WTC11 (cell line): ENCODE results near the gene ACTA1. TPM values are rescaled to one million over a fixed set of nuclear protein-coding genes. Genes with fewer than 3 reads are reported as not detected.

Source experiments
- ATAC-seq: fragments of 200-7000 bp; cut with Tn5 transposase; 2 replicates; pipeline ENCODE4 v1.10.0; 2021; ENCODE audit warnings: mild to moderate bottlenecking, moderate library complexity
- CTCF ChIA-PET: fragments of 300-600 bp; sonication (Branson Sonifier 250); formaldehyde crosslinking; loops from one replicate; lab custom pipeline; 2021; ENCODE audit warnings: antibody characterized with exemption; lab: Charles Lee
- POLR2A ChIA-PET: fragments of 350-600 bp; sonication (Branson Sonifier 250); formaldehyde crosslinking; loops from one replicate; lab custom pipeline; 2021; ENCODE audit warnings: antibody characterized with exemption; lab: Charles Lee
- DNase-seq: peaks from one replicate; pipeline ENCODE4 v3.0.0; 2021; ENCODE audit warnings: low spot score
- H3K27ac Mint-ChIP-seq: 2 replicates; pipeline ENCODE4 v1.8.0; 2021; ENCODE audit warnings: mixed read lengths
- H3K27me3 Mint-ChIP-seq: 2 replicates; pipeline ENCODE4 v1.8.0; 2021; ENCODE audit warnings: low read depth, mild to moderate bottlenecking, moderate library complexity, mixed read lengths
- H3K36me3 Mint-ChIP-seq: 2 replicates; pipeline ENCODE4 v1.8.0; 2021; ENCODE audit warnings: mixed read lengths
- H3K4me1 Mint-ChIP-seq: 2 replicates; pipeline ENCODE4 v1.8.0; 2022; ENCODE audit warnings: mixed read lengths
- H3K4me3 Mint-ChIP-seq: 2 replicates; pipeline ENCODE4 v1.8.0; 2021; ENCODE audit warnings: mild to moderate bottlenecking, moderate library complexity, mixed read lengths
- H3K9me3 Mint-ChIP-seq: 2 replicates; pipeline ENCODE4 v1.8.0; 2021; ENCODE audit warnings: mixed read lengths
- CBFB ChIP-seq: sonication (generic); formaldehyde crosslinking; IDR thresholded peaks from 2 replicates; pipeline ENCODE4 v1.8.1; 2022; ENCODE audit warnings: mild to moderate bottlenecking, low read depth, missing genetic modification reagents
- FOXJ3 ChIP-seq: sonication (generic); formaldehyde crosslinking; IDR thresholded peaks from 2 replicates; pipeline ENCODE4 v1.9.0; 2021; ENCODE audit warnings: missing genetic modification reagents, mild to moderate bottlenecking, borderline replicate concordance
- FOXK1 ChIP-seq: sonication (generic); formaldehyde crosslinking; IDR thresholded peaks from 2 replicates; pipeline ENCODE4 v1.8.0; 2022; ENCODE audit warnings: mild to moderate bottlenecking, moderate library complexity, missing genetic modification reagents
- HMGA2 ChIP-seq: fragments of 250-450 bp; sonication (Bioruptor Pico); IDR thresholded peaks from 2 replicates; pipeline ENCODE4 v1.4.0; 2021; ENCODE audit warnings: mild to moderate bottlenecking, moderate library complexity
- NFATC4 ChIP-seq: fragments of 250-450 bp; sonication (Bioruptor Pico); IDR thresholded peaks from 2 replicates; pipeline ENCODE4 v1.9.0; 2021; ENCODE audit warnings: mild to moderate bottlenecking
- NFYB ChIP-seq: sonication (generic); formaldehyde crosslinking; conservative IDR thresholded peaks from 2 replicates; pipeline ENCODE4 v1.8.0; 2022; ENCODE audit warnings: low read depth, missing genetic modification reagents
- NR1H2 ChIP-seq: sonication (generic); formaldehyde crosslinking; IDR thresholded peaks from 2 replicates; pipeline ENCODE4 v1.9.0; 2021; ENCODE audit warnings: mild to moderate bottlenecking, moderate library complexity, missing genetic modification reagents
- RORB ChIP-seq: fragments of 250-450 bp; sonication (Bioruptor Pico); IDR thresholded peaks from 2 replicates; pipeline ENCODE4 v1.9.0; 2021; ENCODE audit warnings: mild to moderate bottlenecking
- SMAD4 ChIP-seq: sonication (generic); formaldehyde crosslinking; IDR thresholded peaks from 2 replicates; pipeline ENCODE4 v1.8.0; 2022; ENCODE audit warnings: mild to moderate bottlenecking, missing genetic modification reagents
- TEAD4 ChIP-seq: sonication (generic); formaldehyde crosslinking; IDR thresholded peaks from 2 replicates; pipeline ENCODE4 v1.8.0; 2022; ENCODE audit warnings: mild to moderate bottlenecking, missing genetic modification reagents
- ZBTB21 ChIP-seq: sonication (generic); formaldehyde crosslinking; IDR thresholded peaks from 2 replicates; pipeline ENCODE4 v1.8.1; 2023; ENCODE audit warnings: mild to moderate bottlenecking, missing genetic modification reagents, borderline replicate concordance
- ZNF138 ChIP-seq: sonication (generic); formaldehyde crosslinking; conservative IDR thresholded peaks from 2 replicates; pipeline ENCODE4 v1.8.1; 2022; ENCODE audit warnings: mild to moderate bottlenecking, moderate library complexity, missing genetic modification reagents
- ZNF317 ChIP-seq: sonication (generic); formaldehyde crosslinking; IDR thresholded peaks from 2 replicates; pipeline ENCODE4 v1.8.1; 2023; ENCODE audit warnings: low read depth, mild to moderate bottlenecking, moderate library complexity, missing genetic modification reagents, borderline replicate concordance
- ZNF671 ChIP-seq: fragments of 250-450 bp; sonication (Bioruptor Pico); IDR thresholded peaks from 2 replicates; pipeline ENCODE4 v1.8.0; 2021; ENCODE audit warnings: mild to moderate bottlenecking
- total RNA-seq: library from RNA; stranded (reverse); gene quantifications from 3 replicates; pipeline ENCODE4 v1.2.3, GENCODE V29; 2021
- TF ChIP-seq, protein P1 (sequence below): fragments of 250-450 bp; sonication (Bioruptor Pico); IDR thresholded peaks from 2 replicates; pipeline ENCODE4 v1.9.0; 2021; ENCODE audit warnings: moderate library complexity, mild to moderate bottlenecking, inconsistent platforms, borderline replicate concordance
- TF ChIP-seq, protein P2 (sequence below): sonication (generic); formaldehyde crosslinking; IDR thresholded peaks from 2 replicates; pipeline ENCODE4 v1.8.1; 2023; ENCODE audit warnings: mild to moderate bottlenecking, missing genetic modification reagents, moderate library complexity
- TF ChIP-seq, protein P3 (sequence below): sonication (generic); formaldehyde crosslinking; IDR thresholded peaks from 2 replicates; pipeline ENCODE4 v1.8.1; 2023; ENCODE audit warnings: mild to moderate bottlenecking, missing genetic modification reagents, moderate library complexity
- TF ChIP-seq, protein P4 (sequence below): sonication (generic); formaldehyde crosslinking; IDR thresholded peaks from 2 replicates; pipeline ENCODE4 v1.8.0; 2023; ENCODE audit warnings: mild to moderate bottlenecking, missing genetic modification reagents
- TF ChIP-seq, protein P5 (sequence below): fragments of 250-450 bp; sonication (Bioruptor Pico); conservative IDR thresholded peaks from 2 replicates; pipeline ENCODE4 v1.9.0; 2021; ENCODE audit warnings: mild to moderate bottlenecking
- TF ChIP-seq, protein P6 (sequence below): sonication (generic); formaldehyde crosslinking; IDR thresholded peaks from 2 replicates; pipeline ENCODE4 v1.8.0; 2022; ENCODE audit warnings: mild to moderate bottlenecking, missing genetic modification reagents
- TF ChIP-seq, protein P7 (sequence below): sonication (generic); formaldehyde crosslinking; IDR thresholded peaks from 2 replicates; pipeline ENCODE4 v1.8.0; 2022; ENCODE audit warnings: mild to moderate bottlenecking, missing genetic modification reagents
- TF ChIP-seq, protein P8 (sequence below): fragments of 250-450 bp; sonication (Bioruptor Pico); IDR thresholded peaks from 2 replicates; pipeline ENCODE4 v2.1.2; 2022; ENCODE audit warnings: mild to moderate bottlenecking, moderate library complexity
- TF ChIP-seq, protein P9 (sequence below): sonication (generic); formaldehyde crosslinking; IDR thresholded peaks from 2 replicates; pipeline ENCODE4 v1.8.1; 2022; ENCODE audit warnings: mild to moderate bottlenecking, missing genetic modification reagents, moderate library complexity, borderline replicate concordance
- TF ChIP-seq, protein P10 (sequence below): fragments of 250-450 bp; sonication (Bioruptor Pico); IDR thresholded peaks from 2 replicates; pipeline ENCODE4 v1.9.0; 2021; ENCODE audit warnings: mild to moderate bottlenecking

The ACTA1 gene
- total RNA-seq, 1 experiment from 2014 or later = 1.5 TPM

DNA sequence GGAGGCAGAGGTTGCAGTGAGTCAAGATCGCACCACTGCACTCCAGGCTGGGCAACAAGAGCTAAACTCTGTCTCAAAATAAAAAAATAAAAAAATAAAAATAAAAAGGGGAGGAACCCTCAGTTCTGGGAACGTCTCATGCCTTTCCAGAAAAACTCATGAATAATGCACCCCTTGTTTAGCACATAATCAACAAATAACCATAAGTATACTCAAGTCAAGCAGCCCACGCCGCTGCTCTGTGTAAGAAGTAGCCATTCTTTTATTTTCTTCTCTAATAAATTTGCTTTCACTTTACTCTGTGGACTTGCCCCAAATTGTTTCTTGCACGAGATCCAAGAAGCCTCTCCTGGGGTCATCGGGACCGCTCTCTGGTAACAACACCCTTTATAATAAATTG is 14.5 kb upstream of the ACTA1 start:
- no peaks in the 10 kb centered on the region for H3K9me3 Mint-ChIP-seq
- DNase-seq (no peak), ATAC-seq (no peak)
- TF ChIP-seq, protein P1, sequence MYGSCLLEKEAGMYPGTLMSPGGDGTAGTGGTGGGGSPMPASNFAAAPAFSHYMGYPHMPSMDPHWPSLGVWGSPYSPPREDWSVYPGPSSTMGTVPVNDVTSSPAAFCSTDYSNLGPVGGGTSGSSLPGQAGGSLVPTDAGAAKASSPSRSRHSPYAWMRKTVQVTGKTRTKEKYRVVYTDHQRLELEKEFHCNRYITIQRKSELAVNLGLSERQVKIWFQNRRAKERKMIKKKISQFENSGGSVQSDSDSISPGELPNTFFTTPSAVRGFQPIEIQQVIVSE = no peak
- TF ChIP-seq, protein P2, sequence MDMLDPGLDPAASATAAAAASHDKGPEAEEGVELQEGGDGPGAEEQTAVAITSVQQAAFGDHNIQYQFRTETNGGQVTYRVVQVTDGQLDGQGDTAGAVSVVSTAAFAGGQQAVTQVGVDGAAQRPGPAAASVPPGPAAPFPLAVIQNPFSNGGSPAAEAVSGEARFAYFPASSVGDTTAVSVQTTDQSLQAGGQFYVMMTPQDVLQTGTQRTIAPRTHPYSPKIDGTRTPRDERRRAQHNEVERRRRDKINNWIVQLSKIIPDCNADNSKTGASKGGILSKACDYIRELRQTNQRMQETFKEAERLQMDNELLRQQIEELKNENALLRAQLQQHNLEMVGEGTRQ = no peak
- TF ChIP-seq, protein P3, sequence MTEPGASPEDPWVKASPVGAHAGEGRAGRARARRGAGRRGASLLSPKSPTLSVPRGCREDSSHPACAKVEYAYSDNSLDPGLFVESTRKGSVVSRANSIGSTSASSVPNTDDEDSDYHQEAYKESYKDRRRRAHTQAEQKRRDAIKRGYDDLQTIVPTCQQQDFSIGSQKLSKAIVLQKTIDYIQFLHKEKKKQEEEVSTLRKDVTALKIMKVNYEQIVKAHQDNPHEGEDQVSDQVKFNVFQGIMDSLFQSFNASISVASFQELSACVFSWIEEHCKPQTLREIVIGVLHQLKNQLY = no peak
- TF ChIP-seq, protein P4, sequence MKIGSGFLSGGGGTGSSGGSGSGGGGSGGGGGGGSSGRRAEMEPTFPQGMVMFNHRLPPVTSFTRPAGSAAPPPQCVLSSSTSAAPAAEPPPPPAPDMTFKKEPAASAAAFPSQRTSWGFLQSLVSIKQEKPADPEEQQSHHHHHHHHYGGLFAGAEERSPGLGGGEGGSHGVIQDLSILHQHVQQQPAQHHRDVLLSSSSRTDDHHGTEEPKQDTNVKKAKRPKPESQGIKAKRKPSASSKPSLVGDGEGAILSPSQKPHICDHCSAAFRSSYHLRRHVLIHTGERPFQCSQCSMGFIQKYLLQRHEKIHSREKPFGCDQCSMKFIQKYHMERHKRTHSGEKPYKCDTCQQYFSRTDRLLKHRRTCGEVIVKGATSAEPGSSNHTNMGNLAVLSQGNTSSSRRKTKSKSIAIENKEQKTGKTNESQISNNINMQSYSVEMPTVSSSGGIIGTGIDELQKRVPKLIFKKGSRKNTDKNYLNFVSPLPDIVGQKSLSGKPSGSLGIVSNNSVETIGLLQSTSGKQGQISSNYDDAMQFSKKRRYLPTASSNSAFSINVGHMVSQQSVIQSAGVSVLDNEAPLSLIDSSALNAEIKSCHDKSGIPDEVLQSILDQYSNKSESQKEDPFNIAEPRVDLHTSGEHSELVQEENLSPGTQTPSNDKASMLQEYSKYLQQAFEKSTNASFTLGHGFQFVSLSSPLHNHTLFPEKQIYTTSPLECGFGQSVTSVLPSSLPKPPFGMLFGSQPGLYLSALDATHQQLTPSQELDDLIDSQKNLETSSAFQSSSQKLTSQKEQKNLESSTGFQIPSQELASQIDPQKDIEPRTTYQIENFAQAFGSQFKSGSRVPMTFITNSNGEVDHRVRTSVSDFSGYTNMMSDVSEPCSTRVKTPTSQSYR (CRISPR knock-in tag) = no peak
- TF ChIP-seq ZBTB21 (CRISPR knock-in tag) = no peak
- TF ChIP-seq, protein P5, sequence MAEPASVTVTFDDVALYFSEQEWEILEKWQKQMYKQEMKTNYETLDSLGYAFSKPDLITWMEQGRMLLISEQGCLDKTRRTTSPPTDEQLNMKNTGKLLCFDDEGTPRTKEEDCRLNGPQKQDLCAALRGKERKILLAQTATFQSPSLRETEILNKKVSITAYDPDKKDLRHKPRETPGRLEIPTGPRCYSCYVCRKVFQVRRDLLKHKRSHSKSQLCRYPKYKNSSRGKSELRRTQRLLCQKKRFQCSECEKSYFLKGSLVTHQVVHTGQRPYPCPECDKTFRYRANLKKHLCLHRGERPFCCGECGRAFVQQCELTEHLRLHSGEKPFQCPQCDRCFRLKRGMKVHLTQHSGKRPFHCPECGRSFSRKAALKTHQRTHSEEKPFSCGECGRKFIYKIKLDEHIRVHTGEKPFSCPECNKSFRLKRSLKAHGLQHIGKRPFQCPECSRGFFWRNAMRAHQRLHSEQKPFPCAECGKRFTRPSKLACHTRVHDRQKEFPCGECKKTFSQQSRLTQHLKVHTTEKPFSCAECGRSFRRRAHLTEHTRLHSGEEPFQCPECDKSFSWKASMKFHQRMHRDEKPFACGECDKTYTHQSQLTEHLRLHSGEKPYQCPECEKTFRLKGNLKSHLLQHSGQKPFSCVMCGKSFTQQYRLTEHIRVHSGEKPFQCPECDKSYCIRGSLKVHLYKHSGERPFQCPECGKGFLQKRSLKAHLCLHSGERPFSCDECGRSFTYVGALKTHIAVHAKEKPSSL (CRISPR knock-in tag) = no peak
- no peak for TF ChIP-seq ZNF671 (CRISPR knock-in tag)
- no peak for TF ChIP-seq SMAD4 (CRISPR knock-in tag)
- TF ChIP-seq, protein P6, sequence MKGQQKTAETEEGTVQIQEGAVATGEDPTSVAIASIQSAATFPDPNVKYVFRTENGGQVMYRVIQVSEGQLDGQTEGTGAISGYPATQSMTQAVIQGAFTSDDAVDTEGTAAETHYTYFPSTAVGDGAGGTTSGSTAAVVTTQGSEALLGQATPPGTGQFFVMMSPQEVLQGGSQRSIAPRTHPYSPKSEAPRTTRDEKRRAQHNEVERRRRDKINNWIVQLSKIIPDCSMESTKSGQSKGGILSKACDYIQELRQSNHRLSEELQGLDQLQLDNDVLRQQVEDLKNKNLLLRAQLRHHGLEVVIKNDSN = no peak
- TF ChIP-seq NR1H2 (CRISPR knock-in tag) = no peak
- no peak for TF ChIP-seq CBFB (CRISPR knock-in tag)
- POLR2A ChIA-PET = no interaction called here
- no peak overlapping the region for H3K27ac Mint-ChIP-seq
- H3K4me3 Mint-ChIP-seq = no peak overlapping the region
- H3K36me3 Mint-ChIP-seq = peaks cover 37% of the 10 kb centered on the region
- no peaks in the 10 kb centered on the region for H3K4me1 Mint-ChIP-seq
- CTCF ChIA-PET = no interaction called here
- no peaks in the 10 kb centered on the region for H3K27me3 Mint-ChIP-seq

DNA sequence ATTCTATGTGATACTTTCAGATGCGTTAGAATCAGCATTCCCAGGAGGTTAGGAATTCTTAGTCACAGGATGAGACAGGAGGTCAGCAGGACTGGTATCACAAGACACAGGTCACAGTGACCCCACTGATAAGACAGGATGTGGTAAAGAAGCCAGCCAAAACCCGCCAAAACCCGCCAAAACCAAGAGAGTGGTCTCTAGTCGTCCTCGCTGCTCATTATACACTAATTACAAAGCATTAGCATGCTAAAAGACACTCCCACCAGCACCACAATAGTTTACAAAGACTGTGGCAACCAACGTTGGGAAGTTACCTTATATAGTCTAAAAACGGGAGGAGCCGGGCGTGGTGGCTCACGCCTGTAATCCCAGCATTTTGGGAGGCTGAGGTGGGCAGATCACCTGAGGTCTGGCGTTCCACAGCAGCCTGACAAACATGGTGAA is 13.9 kb upstream of the ACTA1 start:
- Mint-ChIP-seq H3K36me3 (peaks cover 36% of the 10 kb centered on the region), H3K4me3 (no peak overlapping the region), H3K27me3 (no peaks in the 10 kb centered on the region), H3K4me1 (no peaks in the 10 kb centered on the region), H3K9me3 (no peaks in the 10 kb centered on the region), H3K27ac (peak overlapping the region; percentile 15; the same call in 1 of the 2 replicates)
- ATAC-seq = no peak
- CTCF ChIA-PET = no interaction called here
- DNase-seq = no peak
- POLR2A ChIA-PET = no interaction called here
- TF ChIP-seq, protein P7, sequence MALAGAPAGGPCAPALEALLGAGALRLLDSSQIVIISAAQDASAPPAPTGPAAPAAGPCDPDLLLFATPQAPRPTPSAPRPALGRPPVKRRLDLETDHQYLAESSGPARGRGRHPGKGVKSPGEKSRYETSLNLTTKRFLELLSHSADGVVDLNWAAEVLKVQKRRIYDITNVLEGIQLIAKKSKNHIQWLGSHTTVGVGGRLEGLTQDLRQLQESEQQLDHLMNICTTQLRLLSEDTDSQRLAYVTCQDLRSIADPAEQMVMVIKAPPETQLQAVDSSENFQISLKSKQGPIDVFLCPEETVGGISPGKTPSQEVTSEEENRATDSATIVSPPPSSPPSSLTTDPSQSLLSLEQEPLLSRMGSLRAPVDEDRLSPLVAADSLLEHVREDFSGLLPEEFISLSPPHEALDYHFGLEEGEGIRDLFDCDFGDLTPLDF (CRISPR knock-in tag) = no peak
- TF ChIP-seq ZNF317 (CRISPR knock-in tag) (no peak), FOXK1 (CRISPR knock-in tag) (no peak), NFYB (CRISPR knock-in tag) (no peak), HMGA2 (CRISPR knock-in tag) (no peak), TEAD4 (CRISPR knock-in tag) (no peak), ZNF138 (no peak), RORB (no peak), FOXJ3 (CRISPR knock-in tag) (no peak), NFATC4 (CRISPR knock-in tag) (no peak)
- TF ChIP-seq, protein P8, sequence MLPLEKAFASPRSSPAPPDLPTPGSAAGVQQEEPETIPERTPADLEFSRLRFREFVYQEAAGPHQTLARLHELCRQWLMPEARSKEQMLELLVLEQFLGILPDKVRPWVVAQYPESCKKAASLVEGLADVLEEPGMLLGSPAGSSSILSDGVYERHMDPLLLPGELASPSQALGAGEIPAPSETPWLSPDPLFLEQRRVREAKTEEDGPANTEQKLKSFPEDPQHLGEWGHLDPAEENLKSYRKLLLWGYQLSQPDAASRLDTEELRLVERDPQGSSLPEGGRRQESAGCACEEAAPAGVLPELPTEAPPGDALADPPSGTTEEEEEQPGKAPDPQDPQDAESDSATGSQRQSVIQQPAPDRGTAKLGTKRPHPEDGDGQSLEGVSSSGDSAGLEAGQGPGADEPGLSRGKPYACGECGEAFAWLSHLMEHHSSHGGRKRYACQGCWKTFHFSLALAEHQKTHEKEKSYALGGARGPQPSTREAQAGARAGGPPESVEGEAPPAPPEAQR = no peak
- TF ChIP-seq, protein P9, sequence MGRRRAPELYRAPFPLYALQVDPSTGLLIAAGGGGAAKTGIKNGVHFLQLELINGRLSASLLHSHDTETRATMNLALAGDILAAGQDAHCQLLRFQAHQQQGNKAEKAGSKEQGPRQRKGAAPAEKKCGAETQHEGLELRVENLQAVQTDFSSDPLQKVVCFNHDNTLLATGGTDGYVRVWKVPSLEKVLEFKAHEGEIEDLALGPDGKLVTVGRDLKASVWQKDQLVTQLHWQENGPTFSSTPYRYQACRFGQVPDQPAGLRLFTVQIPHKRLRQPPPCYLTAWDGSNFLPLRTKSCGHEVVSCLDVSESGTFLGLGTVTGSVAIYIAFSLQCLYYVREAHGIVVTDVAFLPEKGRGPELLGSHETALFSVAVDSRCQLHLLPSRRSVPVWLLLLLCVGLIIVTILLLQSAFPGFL = no peak
- TF ChIP-seq, protein P10, sequence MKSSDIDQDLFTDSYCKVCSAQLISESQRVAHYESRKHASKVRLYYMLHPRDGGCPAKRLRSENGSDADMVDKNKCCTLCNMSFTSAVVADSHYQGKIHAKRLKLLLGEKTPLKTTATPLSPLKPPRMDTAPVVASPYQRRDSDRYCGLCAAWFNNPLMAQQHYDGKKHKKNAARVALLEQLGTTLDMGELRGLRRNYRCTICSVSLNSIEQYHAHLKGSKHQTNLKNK (CRISPR knock-in tag) = no peak
